22Rv1 (cell line): ENCODE results near the gene SERPIND1.
"Not testable (repeated sequence)": the region's sequence is repeated elsewhere in the genome, so short reads cannot be mapped to it uniquely, and the experiment has no call there.

Experiments
- CTCF ChIP-seq: fragments of 450-650 bp; IDR thresholded peaks from 2 replicates; pipeline ENCODE4 v1.5.1; 2017; ENCODE audit warnings: mild to moderate bottlenecking
- ZFX ChIP-seq: fragments of 450-650 bp; IDR thresholded peaks from 2 replicates; pipeline ENCODE4 v1.6.1; 2017; ENCODE audit warnings: antibody characterized with exemption, borderline replicate concordance

- not testable (repeated sequence) for TF ChIP-seq CTCF, ZFX
Measured at GRCh38 chr22:20825216-20825615, 51.3 kb downstream of the SERPIND1 start.
